HL-60 (cell line): ENCODE data around the gene DNAJC2.

Experiments used
- DNase-seq, 2 experiments: peaks; one replicate each; pipeline ENCODE4 v3.0.0-alpha.2; 2010 to 2020; ENCODE audit warnings: low read depth in 1 of 2, low spot score in 1 of 2
- H3K27ac ChIP-seq: fragments of 250-450 bp; sonication (Bioruptor Pico); replicated peaks from 2 replicates; pipeline ENCODE4 v1.5.1; 2020; ENCODE audit warnings: mild to moderate bottlenecking, moderate library complexity
- H3K27me3 ChIP-seq: fragments of 250-450 bp; sonication (Bioruptor Pico); 2 replicates; pipeline ENCODE4 v1.5.1; 2021; ENCODE audit warnings: mild to moderate bottlenecking, moderate library complexity; ENCODE audit not compliant: insufficient read depth, poor library complexity, severe bottlenecking
- H3K4me3 ChIP-seq: replicated peaks from 2 replicates; pipeline ENCODE4 v1.5.1; 2011; ENCODE audit warnings: mild to moderate bottlenecking, control low read depth, low read length; ENCODE audit not compliant: insufficient read depth
- CTCF ChIP-seq: IDR thresholded peaks from one replicate; pipeline ENCODE4 v1.5.1; 2011; ENCODE audit warnings: low read length, control low read depth, inconsistent platforms; ENCODE audit not compliant: insufficient read depth
- GABPA ChIP-seq: IDR thresholded peaks from 2 replicates; pipeline ENCODE4 v1.6.1; 2012; ENCODE audit warnings: low read depth
- POLR2AphosphoS5 ChIP-seq: IDR thresholded peaks from 2 replicates; pipeline ENCODE4 v1.6.1; 2012; ENCODE audit warnings: low read depth
- REST ChIP-seq: IDR thresholded peaks from 2 replicates; pipeline ENCODE4 v1.6.1; 2012; ENCODE audit warnings: low read depth; ENCODE audit not compliant: insufficient replicate concordance
- SPI1 ChIP-seq: IDR thresholded peaks from 2 replicates; pipeline ENCODE4 v1.6.1; 2012; ENCODE audit warnings: low read depth, mild to moderate bottlenecking, borderline replicate concordance

DNAJC2 gene

GRCh38 chr7:103382032-103382402 lies 37.5 kb upstream of the DNAJC2 start:
- DNase-seq, result no peak
- Histone ChIP-seq H3K4me3 (no peak overlapping the region), H3K27ac (no peak overlapping the region), H3K27me3 (no peaks in the 10 kb centered on the region)
- TF ChIP-seq CTCF (no peak), REST (no peak), POLR2AphosphoS5 (no peak), SPI1 (no peak), GABPA (no peak)

- no peak overlapping the region for H3K27ac ChIP-seq
- DNase-seq, result no peak
- no peak for TF ChIP-seq CTCF
- TF ChIP-seq GABPA, result no peak
- TF ChIP-seq SPI1, result no peak
- no peak for TF ChIP-seq REST
- no peak for TF ChIP-seq POLR2AphosphoS5
- no peak overlapping the region for H3K4me3 ChIP-seq
- no peaks in the 10 kb centered on the region for H3K27me3 ChIP-seq
Measured at GRCh38 chr7:103381280-103382031, 36.9 kb upstream of the DNAJC2 start.

- Histone ChIP-seq H3K27ac (no peak overlapping the region), H3K27me3 (no peaks in the 10 kb centered on the region), H3K4me3 (no peak overlapping the region)
- TF ChIP-seq GABPA (no peak), REST (no peak), SPI1 (no peak), CTCF (no peak), POLR2AphosphoS5 (no peak)
- DNase-seq, result no peak
Measured at GRCh38 chr7:103380395-103381191, 36.0 kb upstream of the DNAJC2 start.
